ENCODE measurements around the gene NAALADL1. TPM values are rescaled to one million over a fixed set of nuclear protein-coding genes. Genes with fewer than 3 reads are reported as not detected.

NAALADL1 gene
- total and polyA plus RNA-seq, 9 of the 15 experiments (the other 6 are each of a cell fraction or from before 2014, with no cell fraction given) = 0.06 to 0.72 (median 0.22) TPM; not detected in 4

GRCh38 chr11:65095427-65095826 is 37.1 kb upstream of the NAALADL1 start:
- H3K9ac ChIP-seq (ENCODE audit: insufficient read depth in 1 of 2, low read depth in 2 of 2, low read length in 2 of 2) = peak overlapping the region; percentile 75 to 90

GRCh38 chr11:65090628-65091027 is 32.3 kb upstream of the NAALADL1 start:
- Histone ChIP-seq H3K4me2 (ENCODE audit: insufficient read depth, low read length) (no peak overlapping the region), H2AFZ (ENCODE audit: low read depth, low read length) (no peak overlapping the region), H3K9ac (ENCODE audit: insufficient read depth in 1 of 2, low read depth in 2 of 2, low read length in 2 of 2) (peak overlapping the region in 1 of 2 experiments; percentile 59; a peak in 1 of 4 replicates), H3K4me3 (no peak overlapping the region), H3K9me3 (replicated peaks; ENCODE audit: control insufficient read depth, insufficient read depth, low read depth, low read length) (no peaks in the 10 kb centered on the region), H4K20me1 (replicated peaks; ENCODE audit: control insufficient read depth, insufficient read depth, low read length) (no peaks in the 10 kb centered on the region), H3K27me3 (ENCODE audit: control insufficient read depth in 2 of 2, insufficient read depth in 2 of 2, low read length in 2 of 2) (no peaks in the 10 kb centered on the region), H3K4me1 (replicated peaks in 1 of 2; ENCODE audit: control insufficient read depth in 2 of 2, insufficient read depth in 2 of 2, low read length in 2 of 2) (peaks cover 2 to 10% of the 10 kb centered on the region in 2 experiments; a peak in 3 of 5 replicates), H3K27ac (ENCODE audit: extremely low read depth, low read depth, low read length) (no peak overlapping the region), H3K9me1 (ENCODE audit: control insufficient read depth, insufficient read depth, low read length) (no peaks in the 10 kb centered on the region), H3K36me3 (ENCODE audit: control insufficient read depth, insufficient read depth, low read length) (peaks cover 35% of the 10 kb centered on the region), H3K79me2 (ENCODE audit: control insufficient read depth, insufficient read depth, low read length) (peaks cover 1% of the 10 kb centered on the region; the same call in 2 of the 3 replicates)
- 85% methylated on average over 4 of the region's 4 CpGs for WGBS (ENCODE audit: insufficient coverage, low coverage, missing lambda C conversion rate)
- no TSS peak for BruUV-seq (replicated peaks)
- no peak for FAIRE-seq
- ChIA-PET POLR2A (interaction anchor here (0.8 to 1.6 kb wide), 6 partner anchors 14 to 408 kb away, joined by 3 to 6 read pairs (median 3); partner anchors contain the start of gene MALAT1), CTCF (ENCODE audit: low intra/inter-chr PET ratio) (no interaction called here)
- no peak for DNase-seq (ENCODE audit: extremely low read depth in 1 of 4, low spot score in 3 of 4)
- in situ Hi-C loops (cut with MboI) (no loop called here), intact Hi-C loops (cut with micrococcal nuclease) (no loop called here)
- ATAC-seq = no peak
- TF ChIP-seq L3MBTL2 (IDR thresholded peaks at IDR 0.05) = no peak
- no peak for TF ChIP-seq NFIX (CRISPR knock-in tag; IDR thresholded peaks at IDR 0.05; ENCODE audit: low read depth)
- TF ChIP-seq WHSC1 (IDR thresholded peaks at IDR 0.05; ENCODE audit: low read length) = no peak
- no peak for TF ChIP-seq ZNF696 (CRISPR knock-in tag; conservative IDR thresholded peaks at IDR 0.05)
- no peak for TF ChIP-seq HDAC6 (IDR thresholded peaks at IDR 0.05; ENCODE audit: low read depth, low read length)
- no peak for TF ChIP-seq TEAD4 (IDR thresholded peaks at IDR 0.05; ENCODE audit: low read length)
- TF ChIP-seq TEAD4 (CRISPR knock-in tag; IDR thresholded peaks at IDR 0.05; ENCODE audit: borderline replicate concordance) = no peak
- TF ChIP-seq ZNF592 (IDR thresholded peaks at IDR 0.05) = no peak
- no peak for TF ChIP-seq ZNF740 (CRISPR knock-in tag; IDR thresholded peaks at IDR 0.05)
- TF ChIP-seq ZNF740 (tag; IDR thresholded peaks at IDR 0.05) = no peak

More at GRCh38 chr11:65095427-65095826, 37.1 kb upstream of the NAALADL1 start:
- no TSS peak for BruUV-seq (replicated peaks)
- Histone ChIP-seq H3K4me1 (replicated peaks in 1 of 2; ENCODE audit: control insufficient read depth in 2 of 2, insufficient read depth in 2 of 2, low read length in 2 of 2) (peaks cover 11 to 14% of the 10 kb centered on the region in 2 experiments; a peak in 4 of 5 replicates), H4K20me1 (replicated peaks; ENCODE audit: control insufficient read depth, insufficient read depth, low read length) (no peaks in the 10 kb centered on the region), H3K9me1 (ENCODE audit: control insufficient read depth, insufficient read depth, low read length) (no peaks in the 10 kb centered on the region), H2AFZ (ENCODE audit: low read depth, low read length) (peak overlapping the region; percentile 100), H3K27ac (ENCODE audit: extremely low read depth, low read depth, low read length) (peak overlapping the region; percentile 81), H3K27me3 (ENCODE audit: control insufficient read depth in 2 of 2, insufficient read depth in 2 of 2, low read length in 2 of 2) (no peaks in the 10 kb centered on the region), H3K4me3 (peak overlapping the region; percentile 78), H3K4me2 (ENCODE audit: insufficient read depth, low read length) (peak overlapping the region; percentile 80), H3K79me2 (ENCODE audit: control insufficient read depth, insufficient read depth, low read length) (peaks cover 16% of the 10 kb centered on the region), H3K36me3 (ENCODE audit: control insufficient read depth, insufficient read depth, low read length) (peaks cover 13% of the 10 kb centered on the region; the same call in 1 of the 3 replicates), H3K9me3 (replicated peaks; ENCODE audit: control insufficient read depth, insufficient read depth, low read depth, low read length) (no peaks in the 10 kb centered on the region)
- DNase-seq (ENCODE audit: extremely low read depth in 1 of 4, low spot score in 3 of 4) = no peak
- WGBS (ENCODE audit: insufficient coverage, low coverage, missing lambda C conversion rate) = 79% methylated on average over 14 of the region's 22 CpGs
- in situ Hi-C loops (cut with MboI) = no loop called here
- POLR2A ChIA-PET = interaction anchor here (0.6 to 8.4 kb wide), 8 partner anchors 8 to 732 kb away, joined by 3 to 92 read pairs (median 3); partner anchors contain the start of genes SPDYC and TM7SF2
- ATAC-seq = no peak
- CTCF ChIA-PET (ENCODE audit: low intra/inter-chr PET ratio) = no interaction called here
- intact Hi-C loops (cut with micrococcal nuclease) = no loop called here
- TF ChIP-seq SNIP1 (IDR thresholded peaks at IDR 0.05; ENCODE audit: low read depth) (no peak), ZNF589 (CRISPR knock-in tag; IDR thresholded peaks at IDR 0.05; ENCODE audit: low read depth) (peak; percentile 20; the same call in 1 of the 2 replicates)
- no peak for FAIRE-seq

Measured in K562 (cell line).